Measurements from ENCODE around the gene ITGB7. TPM values are rescaled to one million over a fixed set of nuclear protein-coding genes. Genes with fewer than 3 reads are reported as not detected.
A peak's percentile ranks its signal among the peaks of the same experiment; 100 is the strongest.

Gene ITGB7
- total and polyA plus RNA-seq, 9 of the 15 experiments (the other 6 are each of a cell fraction or from before 2014, with no cell fraction given) = 0.06 to 2.0 (median 0.67) TPM

- no peak for TF ChIP-seq ZNF41 (CRISPR knock-in tag; conservative IDR thresholded peaks at IDR 0.05)
- no peak for TF ChIP-seq KAT8 (IDR thresholded peaks at IDR 0.05; ENCODE audit: low read depth)
- TF ChIP-seq NRF1 (conservative IDR thresholded peaks at IDR 0.05 in 1 of 2, IDR thresholded peaks at IDR 0.05 in 1 of 2) = no peak
- no peak for TF ChIP-seq ATF2 (CRISPR knock-in tag; IDR thresholded peaks at IDR 0.05)
- no peak for TF ChIP-seq SOX6 (IDR thresholded peaks at IDR 0.05)
- no peak for TF ChIP-seq ZBTB12 (CRISPR knock-in tag; IDR thresholded peaks at IDR 0.05)
- no peak for TF ChIP-seq ELK3 (CRISPR knock-in tag; IDR thresholded peaks at IDR 0.05)
- TF ChIP-seq E2F6 (IDR thresholded peaks at IDR 0.05; ENCODE audit: borderline replicate concordance in 1 of 2, extremely low read depth in 1 of 2, insufficient read depth in 1 of 2, insufficient read length in 1 of 2, low read depth in 1 of 2, low read length in 1 of 2, poor library complexity in 1 of 2, severe bottlenecking in 1 of 2) = peak in 1 of 2 experiments; percentile 82
- no peak for TF ChIP-seq TCFL5 (CRISPR knock-in tag; conservative IDR thresholded peaks at IDR 0.05)
- TF ChIP-seq L3MBTL2 (IDR thresholded peaks at IDR 0.05) = peak; percentile 30; the same call in 1 of the 2 replicates
- TF ChIP-seq SMAD1 (IDR thresholded peaks at IDR 0.05; ENCODE audit: low read depth, low read length, partially characterized antibody) = peak; percentile 33
- TF ChIP-seq SMAD4 (CRISPR knock-in tag; conservative IDR thresholded peaks at IDR 0.05) = peak; percentile 64
- TF ChIP-seq PYGO2 (tag; IDR thresholded peaks at IDR 0.05) = no peak
- TF ChIP-seq E2F8 (IDR thresholded peaks at IDR 0.05; ENCODE audit: low read depth, partially characterized antibody) = no peak
- TF ChIP-seq BRD4 (IDR thresholded peaks at IDR 0.05) = peak; percentile 62; the same call in 1 of the 2 replicates
- no peak for TF ChIP-seq SAP30 (IDR thresholded peaks at IDR 0.05; ENCODE audit: borderline replicate concordance, insufficient read depth, low read depth, low read length, poor library complexity, severe bottlenecking)
- TF ChIP-seq HES1 (IDR thresholded peaks at IDR 0.05; ENCODE audit: low read depth) = no peak
- no peak for TF ChIP-seq MAFK (IDR thresholded peaks at IDR 0.05; ENCODE audit: low read length)
Observed at GRCh38 chr12:53221203-53222080, 14.4 kb upstream of the ITGB7 start (continued).
